ENCODE data around the gene DLGAP1.

DNA sequence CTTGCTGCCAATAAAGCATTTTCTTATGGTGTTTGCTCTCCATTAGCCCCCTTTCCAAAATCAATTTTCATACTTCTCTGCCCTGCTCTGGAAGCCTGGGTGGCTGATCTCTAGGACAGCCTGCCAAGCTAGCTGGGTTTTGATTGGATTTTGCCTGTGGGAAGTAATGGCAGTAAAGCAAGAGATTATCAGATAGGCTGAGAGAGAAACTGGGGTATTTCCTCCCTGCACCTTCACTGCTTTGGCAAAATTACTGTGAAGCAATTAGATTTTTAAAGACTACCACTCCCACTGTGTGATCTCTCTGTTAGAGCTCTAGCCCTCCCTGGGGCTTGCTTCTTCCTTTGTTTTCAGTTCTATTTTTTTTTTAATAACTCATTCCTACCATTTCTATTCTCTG, 223.8 kb downstream of the DLGAP1 start:
- TF ChIP-seq, protein P1, sequence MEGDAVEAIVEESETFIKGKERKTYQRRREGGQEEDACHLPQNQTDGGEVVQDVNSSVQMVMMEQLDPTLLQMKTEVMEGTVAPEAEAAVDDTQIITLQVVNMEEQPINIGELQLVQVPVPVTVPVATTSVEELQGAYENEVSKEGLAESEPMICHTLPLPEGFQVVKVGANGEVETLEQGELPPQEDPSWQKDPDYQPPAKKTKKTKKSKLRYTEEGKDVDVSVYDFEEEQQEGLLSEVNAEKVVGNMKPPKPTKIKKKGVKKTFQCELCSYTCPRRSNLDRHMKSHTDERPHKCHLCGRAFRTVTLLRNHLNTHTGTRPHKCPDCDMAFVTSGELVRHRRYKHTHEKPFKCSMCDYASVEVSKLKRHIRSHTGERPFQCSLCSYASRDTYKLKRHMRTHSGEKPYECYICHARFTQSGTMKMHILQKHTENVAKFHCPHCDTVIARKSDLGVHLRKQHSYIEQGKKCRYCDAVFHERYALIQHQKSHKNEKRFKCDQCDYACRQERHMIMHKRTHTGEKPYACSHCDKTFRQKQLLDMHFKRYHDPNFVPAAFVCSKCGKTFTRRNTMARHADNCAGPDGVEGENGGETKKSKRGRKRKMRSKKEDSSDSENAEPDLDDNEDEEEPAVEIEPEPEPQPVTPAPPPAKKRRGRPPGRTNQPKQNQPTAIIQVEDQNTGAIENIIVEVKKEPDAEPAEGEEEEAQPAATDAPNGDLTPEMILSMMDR (tag by site-specific recombination; IDR thresholded peaks at IDR 0.05): no peak
- no peak for TF ChIP-seq ZNF18 (tag by site-specific recombination; IDR thresholded peaks at IDR 0.05)
- no peak for TF ChIP-seq ZNF768 (tag by site-specific recombination; IDR thresholded peaks at IDR 0.05)
- TF ChIP-seq, protein P2, sequence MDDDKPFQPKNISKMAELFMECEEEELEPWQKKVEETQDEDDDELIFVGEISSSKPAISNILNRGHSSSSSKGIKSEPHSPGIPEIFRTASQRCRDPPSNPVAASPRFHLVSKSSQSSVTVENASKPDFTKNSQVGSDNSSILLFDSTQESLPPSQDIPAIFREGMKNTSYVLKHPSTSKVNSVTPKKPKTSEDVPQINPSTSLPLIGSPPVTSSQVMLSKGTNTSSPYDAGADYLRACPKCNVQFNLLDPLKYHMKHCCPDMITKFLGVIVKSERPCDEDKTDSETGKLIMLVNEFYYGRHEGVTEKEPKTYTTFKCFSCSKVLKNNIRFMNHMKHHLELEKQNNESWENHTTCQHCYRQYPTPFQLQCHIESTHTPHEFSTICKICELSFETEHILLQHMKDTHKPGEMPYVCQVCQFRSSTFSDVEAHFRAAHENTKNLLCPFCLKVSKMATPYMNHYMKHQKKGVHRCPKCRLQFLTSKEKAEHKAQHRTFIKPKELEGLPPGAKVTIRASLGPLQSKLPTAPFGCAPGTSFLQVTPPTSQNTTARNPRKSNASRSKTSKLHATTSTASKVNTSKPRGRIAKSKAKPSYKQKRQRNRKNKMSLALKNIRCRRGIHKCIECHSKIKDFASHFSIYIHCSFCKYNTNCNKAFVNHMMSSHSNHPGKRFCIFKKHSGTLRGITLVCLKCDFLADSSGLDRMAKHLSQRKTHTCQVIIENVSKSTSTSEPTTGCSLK (tag by site-specific recombination; IDR thresholded peaks at IDR 0.05): no peak
- TF ChIP-seq OSR2 (tag by site-specific recombination; IDR thresholded peaks at IDR 0.05): no peak
- TF ChIP-seq, protein P3, sequence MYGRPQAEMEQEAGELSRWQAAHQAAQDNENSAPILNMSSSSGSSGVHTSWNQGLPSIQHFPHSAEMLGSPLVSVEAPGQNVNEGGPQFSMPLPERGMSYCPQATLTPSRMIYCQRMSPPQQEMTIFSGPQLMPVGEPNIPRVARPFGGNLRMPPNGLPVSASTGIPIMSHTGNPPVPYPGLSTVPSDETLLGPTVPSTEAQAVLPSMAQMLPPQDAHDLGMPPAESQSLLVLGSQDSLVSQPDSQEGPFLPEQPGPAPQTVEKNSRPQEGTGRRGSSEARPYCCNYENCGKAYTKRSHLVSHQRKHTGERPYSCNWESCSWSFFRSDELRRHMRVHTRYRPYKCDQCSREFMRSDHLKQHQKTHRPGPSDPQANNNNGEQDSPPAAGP (tag by site-specific recombination; IDR thresholded peaks at IDR 0.05): no peak
- no peak for TF ChIP-seq ZNF530 (tag by site-specific recombination; IDR thresholded peaks at IDR 0.05; ENCODE audit: low read depth)
- no peak for TF ChIP-seq ZNF202 (tag by site-specific recombination; IDR thresholded peaks at IDR 0.05; ENCODE audit: borderline replicate concordance)
- no peak for TF ChIP-seq HOXD13 (CRISPR knock-in tag; IDR thresholded peaks at IDR 0.05; ENCODE audit: borderline replicate concordance)
- TF ChIP-seq ZNF639 (tag by site-specific recombination; IDR thresholded peaks at IDR 0.05): no peak
